ENCODE measurements around the gene APEH. TPM values are rescaled to one million over a fixed set of nuclear protein-coding genes. Genes with fewer than 3 reads are reported as not detected.

Gene APEH
- total and polyA plus RNA-seq, 12 donors = 18.2 to 140 (median 108) TPM

DNA sequence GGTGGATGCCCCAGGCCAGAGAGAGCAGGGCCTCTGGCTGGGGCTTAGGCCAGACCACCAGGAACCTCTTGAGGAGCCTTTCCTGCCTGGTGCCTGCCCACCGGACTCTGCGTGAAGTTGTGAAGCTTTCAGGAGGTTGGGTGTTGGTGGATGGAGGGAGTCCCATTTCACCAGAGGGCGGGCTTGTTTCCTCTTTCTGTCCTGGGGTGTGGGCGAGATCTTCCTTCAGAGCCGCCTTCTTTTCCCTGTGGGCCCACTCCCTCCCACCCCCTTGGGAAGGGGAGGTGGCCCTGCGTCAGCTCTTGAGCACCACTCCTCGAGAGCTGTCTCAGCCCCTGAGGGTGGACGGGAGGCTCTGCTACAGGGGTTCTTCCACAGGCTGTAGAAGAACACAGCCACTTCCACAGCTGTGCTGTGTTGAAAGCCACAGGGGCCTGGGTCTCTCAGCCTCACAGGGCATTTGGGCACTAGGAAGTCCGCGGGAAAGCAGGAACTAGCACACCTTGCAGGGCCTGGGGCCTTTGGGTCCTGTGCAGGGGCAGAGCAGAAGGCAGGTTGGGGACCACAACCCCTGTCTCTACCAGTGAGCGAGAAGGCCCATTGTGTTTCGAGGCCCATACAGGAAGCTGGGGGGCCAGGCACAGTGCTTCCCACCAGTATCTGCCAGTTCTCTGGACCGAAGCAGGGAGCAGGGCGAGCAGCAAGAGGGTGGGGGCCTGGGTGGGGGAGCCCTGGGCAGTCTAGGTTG is 43.2 kb downstream of the APEH start:
- WGBS, 2 donors = 88 to 89% methylated on average over 14 of the region's 14 CpGs
- intact Hi-C loops (cut with DNase I) = no loop called here

DNA sequence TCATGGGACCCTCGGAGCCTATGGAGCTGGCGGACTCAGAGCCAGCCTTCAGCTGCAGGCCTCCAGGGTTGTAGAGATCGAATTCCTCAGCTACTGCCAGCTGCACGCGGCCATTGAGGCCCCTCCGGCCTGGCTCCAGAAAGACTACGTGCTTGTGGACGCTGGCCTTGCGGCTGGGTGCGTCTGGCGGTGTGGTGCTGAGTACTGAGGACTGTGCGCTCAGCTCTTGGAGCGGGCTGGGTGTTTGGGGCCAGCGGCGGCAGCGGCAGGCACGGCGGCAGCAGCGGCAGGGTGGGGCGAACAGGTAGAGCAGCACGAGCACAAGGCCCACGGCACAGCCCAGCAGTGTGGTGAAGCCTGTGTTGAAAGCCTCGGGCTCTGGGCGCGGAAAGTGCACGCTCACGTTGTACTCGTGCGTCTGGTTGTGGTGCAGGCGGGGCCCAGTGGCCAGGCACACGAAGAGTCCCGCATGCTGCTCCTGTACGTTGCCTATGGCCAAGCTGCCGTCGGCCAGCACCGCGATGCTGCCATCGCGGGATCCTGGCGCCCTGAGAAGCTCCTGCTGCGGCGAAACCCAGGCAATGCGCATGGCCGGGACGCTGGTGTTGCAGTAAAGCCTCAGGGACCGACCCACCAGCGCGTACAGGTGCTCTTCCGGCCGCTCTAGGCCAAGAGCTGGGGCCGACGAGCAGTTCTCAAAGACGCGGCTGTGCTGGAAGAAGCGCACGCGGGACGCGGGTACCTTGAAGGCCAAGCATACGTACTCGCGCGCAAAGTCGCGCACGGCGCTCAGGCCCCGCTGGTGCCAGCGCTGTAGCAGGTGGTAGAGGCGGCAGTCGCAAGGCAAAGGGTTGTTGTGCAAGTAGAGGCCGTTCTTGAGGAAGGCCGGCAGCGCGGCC is 44.1 kb downstream of the APEH start:
- H3K36me3 ChIP-seq = peaks cover 0 to 71% (median 8%) of the 10 kb centered on the region in 9 donors
- no peak for TF ChIP-seq CTCF (IDR thresholded peaks at IDR 0.05)
- no peaks in the 10 kb centered on the region for H3K9me3 ChIP-seq
- H3K27ac ChIP-seq = no peak overlapping the region
- H3K4me3 ChIP-seq = peak overlapping the region in 5 of 10 donors; percentile 58 to 68 (median 66)
- DNase-seq = no peak
- H3K4me1 ChIP-seq = peaks cover 10 to 40% (median 24%) of the 10 kb centered on the region in 9 donors
- 59 to 64% methylated on average over 75 of the region's 75 CpGs for WGBS, 2 donors
- H3K27me3 ChIP-seq = no peaks in the 10 kb centered on the region
- peak in 1 of 8 donors; percentile 7 for ATAC-seq
- intact Hi-C loops (cut with DNase I) = no loop called here

More for the DNA sequence above, 43.2 kb downstream of the APEH start:
- H3K9me3 ChIP-seq = no peaks in the 10 kb centered on the region
- no peak for ATAC-seq
- TF ChIP-seq CTCF (IDR thresholded peaks at IDR 0.05) = no peak
- no peak overlapping the region for H3K4me3 ChIP-seq
- no peak for DNase-seq
- no peak overlapping the region for H3K27ac ChIP-seq
- peaks cover 0 to 73% (median 8%) of the 10 kb centered on the region in 9 donors for H3K36me3 ChIP-seq
- H3K4me1 ChIP-seq = peaks cover 5 to 32% (median 16%) of the 10 kb centered on the region in 9 donors
- H3K27me3 ChIP-seq = no peaks in the 10 kb centered on the region

GRCh38 chr3:49718858-49719213 is 44.7 kb downstream of the APEH start:
- DNase-seq (no peak), ATAC-seq (peak in 1 of 8 donors; percentile 0)
- H3K4me3 ChIP-seq = peak overlapping the region; percentile 30 to 68 (median 62)
- H3K36me3 ChIP-seq = peaks cover 0 to 64% (median 8%) of the 10 kb centered on the region in 9 donors
- H3K27ac ChIP-seq = peak overlapping the region in 4 of 10 donors; percentile 13 to 75 (median 62)
- intact Hi-C loops (cut with DNase I) = no loop called here
- peaks cover 10 to 42% (median 27%) of the 10 kb centered on the region in 9 donors for H3K4me1 ChIP-seq
- WGBS, 2 donors = 7 to 11% methylated on average over 32 to 33 of the region's 33 CpGs
- no peaks in the 10 kb centered on the region for H3K9me3 ChIP-seq
- H3K27me3 ChIP-seq = no peaks in the 10 kb centered on the region
- TF ChIP-seq CTCF (IDR thresholded peaks at IDR 0.05) = no peak

DNA sequence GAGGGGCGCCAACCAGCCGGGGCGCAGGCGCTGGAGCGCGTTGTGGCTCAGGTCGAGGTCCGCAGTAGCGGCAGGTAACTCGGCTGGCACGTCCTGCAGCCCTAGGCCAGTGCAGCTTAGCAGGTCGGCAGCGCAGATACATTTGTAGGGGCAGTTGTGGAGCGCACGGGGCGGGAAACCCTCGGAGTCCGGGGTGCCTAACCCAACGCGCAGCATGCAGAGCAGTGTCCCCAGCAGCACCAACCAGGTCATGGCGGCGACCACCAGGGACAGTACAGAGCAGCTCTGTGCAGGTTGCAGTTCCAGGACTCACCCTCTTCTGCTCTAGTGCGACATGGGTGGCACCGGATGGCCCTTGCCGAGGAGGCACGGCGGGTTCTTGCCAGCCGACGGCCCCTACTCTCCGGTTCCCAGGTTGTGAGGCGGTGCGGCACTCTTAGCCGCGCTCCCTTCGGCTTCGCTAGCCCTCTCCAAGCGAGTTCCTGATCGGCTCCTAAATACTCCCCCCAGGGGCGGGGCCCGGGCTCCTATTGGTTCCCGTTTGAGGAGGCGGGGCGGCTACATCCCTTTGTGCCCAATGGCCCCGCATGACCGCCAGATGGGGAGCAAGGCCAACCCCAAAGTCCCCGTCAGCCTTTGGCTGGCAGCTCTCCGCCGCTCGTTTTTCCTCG is 45.2 kb downstream of the APEH start, which contains the start of gene AMIGO3:
TSS of gene AMIGO3 (minus strand) at position 471 of the 671 bp plus-strand sequence. CDS start at position 252, 219 bp downstream.
- WGBS, 2 donors = 1% methylated on average over 50 of the region's 50 CpGs
- H3K27ac ChIP-seq = peak within 1 kb of the TSS in 8 of 10 donors; percentile 13 to 75 (median 40)
- TF ChIP-seq CTCF (IDR thresholded peaks at IDR 0.05) = peak; percentile 39 to 70 (median 55)
- peaks cover 0 to 59% (median 8%) of the 10 kb centered on the region in 9 donors for H3K36me3 ChIP-seq
- H3K4me1 ChIP-seq = peaks cover 12 to 44% (median 29%) of the 10 kb centered on the region in 9 donors
- peak within 1 kb of the TSS; percentile 30 to 68 (median 62) for H3K4me3 ChIP-seq
- no peaks in the 10 kb centered on the region for H3K9me3 ChIP-seq
- ATAC-seq (peak; percentile 68 to 87 (median 82)), DNase-seq (peak; percentile 95 to 96)
- intact Hi-C loops (cut with DNase I) = no loop called here
- H3K27me3 ChIP-seq = no peaks in the 10 kb centered on the region
